AG04450 (cell line): ENCODE data around the gene SYN1. TPM values are rescaled to one million over a fixed set of nuclear protein-coding genes. Genes with fewer than 3 reads are reported as not detected.

Source experiments
- CTCF ChIA-PET: fragments of 300-600, 350-600 bp; formaldehyde crosslinking; extraction: SDS; loops from one replicate; lab custom pipeline; 2022; ENCODE audit warnings: antibody characterized with exemption, inconsistent platforms; lab: Charles Lee
- POLR2A ChIA-PET: fragments of 350-600 bp; formaldehyde crosslinking; extraction: SDS; loops from one replicate; lab custom pipeline; 2021; ENCODE audit warnings: antibody characterized with exemption, inconsistent platforms; lab: Yijun Ruan, JAX
- DNase-seq: peaks from one replicate; pipeline ENCODE4 v3.0.0-alpha.2; 2011; ENCODE audit warnings: low read depth, low spot score
- H3K27ac ChIP-seq: one replicate; pipeline ENCODE4 v1.5.1; 2012; ENCODE audit warnings: low read depth, low read length, control low read depth
- H3K27me3 ChIP-seq: one replicate; pipeline ENCODE4 v1.6.0; 2012; ENCODE audit warnings: low read length; ENCODE audit not compliant: control insufficient read depth, insufficient read depth
- H3K4me3 ChIP-seq: 2 replicates; pipeline ENCODE4 v1.5.1; 2011; ENCODE audit warnings: mild to moderate bottlenecking, low read depth, low read length, control low read depth
- H3K9me3 ChIP-seq: 2 replicates; pipeline ENCODE4 v1.5.1; 2012; ENCODE audit warnings: low read length; ENCODE audit not compliant: control insufficient read depth, insufficient read depth
- CTCF ChIP-seq: IDR thresholded peaks from 2 replicates; pipeline ENCODE4 v1.5.1; 2011; ENCODE audit warnings: low read depth, low read length, control low read depth, inconsistent platforms
- polyA plus RNA-seq: library from polyadenylated mRNA; depleted of rRNA; stranded (reverse); fragments of >200 nt; gene quantifications from 2 replicates; pipeline ENCODE4 v1.2.3, GENCODE V29; 2011

The SYN1 gene
- polyA plus RNA-seq, 1 experiment = 0.37 TPM

GRCh38 chrX:47621851-47622250 is 2.2 kb upstream of the SYN1 start:
- ChIA-PET POLR2A (no interaction called here), CTCF (no interaction called here)
- Histone ChIP-seq H3K27me3 (no peaks in the 10 kb centered on the region), H3K9me3 (no peaks in the 10 kb centered on the region), H3K27ac (no peak overlapping the region), H3K4me3 (no peak overlapping the region)
- no peak for TF ChIP-seq CTCF
- no peak for DNase-seq

GRCh38 chrX:47620303-47620685 is 637 bp upstream of the SYN1 start:
- CTCF ChIA-PET = interaction anchor here (0.7 kb wide), 1 partner anchor 23 kb away, joined by 3 read pairs; no protein-coding TSS in a partner anchor
- POLR2A ChIA-PET = no interaction called here
- no peak for DNase-seq
- no peaks in the 10 kb centered on the region for H3K27me3 ChIP-seq
- H3K4me3 ChIP-seq = no peak overlapping the region
- H3K27ac ChIP-seq = no peak overlapping the region
- H3K9me3 ChIP-seq = no peaks in the 10 kb centered on the region
- TF ChIP-seq CTCF = no peak

- no peak for TF ChIP-seq CTCF
- Histone ChIP-seq H3K27ac (no peak overlapping the region), H3K4me3 (no peak overlapping the region), H3K27me3 (no peaks in the 10 kb centered on the region), H3K9me3 (no peaks in the 10 kb centered on the region)
- POLR2A ChIA-PET = no interaction called here
- CTCF ChIA-PET = interaction anchor here (0.6 kb wide), 1 partner anchor 105 kb away, joined by 7 read pairs; no protein-coding TSS in a partner anchor
- DNase-seq = no peak
Measured at GRCh38 chrX:47618923-47619485, 653 bp downstream of the SYN1 start.

GRCh38 chrX:47614618-47615017 is 5.0 kb downstream of the SYN1 start:
- no peak overlapping the region for H3K27ac ChIP-seq
- ChIA-PET POLR2A (no interaction called here), CTCF (no interaction called here)
- H3K4me3 ChIP-seq = no peak overlapping the region
- H3K27me3 ChIP-seq = no peaks in the 10 kb centered on the region
- no peaks in the 10 kb centered on the region for H3K9me3 ChIP-seq
- no peak for DNase-seq
- TF ChIP-seq CTCF = no peak

GRCh38 chrX:47613082-47613481 is 6.6 kb downstream of the SYN1 start:
- CTCF ChIA-PET = no interaction called here

More at GRCh38 chrX:47613082-47613481, 6.6 kb downstream of the SYN1 start:
- POLR2A ChIA-PET = no interaction called here
- Histone ChIP-seq H3K4me3 (no peak overlapping the region), H3K9me3 (no peaks in the 10 kb centered on the region), H3K27me3 (no peaks in the 10 kb centered on the region), H3K27ac (no peak overlapping the region)
- DNase-seq = no peak
- TF ChIP-seq CTCF = no peak
